Karpas-422 (cell line): ENCODE measurements around the gene SLC15A3. TPM values are rescaled to one million over a fixed set of nuclear protein-coding genes. Genes with fewer than 3 reads are reported as not detected.

Source experiments
- DNase-seq: peaks from one replicate; pipeline ENCODE4 v3.0.0-alpha.2; 2015
- H2AFZ ChIP-seq: fragments of 200-600 bp; sonication (generic); 2 replicates; pipeline ENCODE4 v1.6.1; 2014; ENCODE audit warnings: antibody characterized with exemption, low read length, mixed read lengths
- H3K27ac ChIP-seq: fragments of 200-600 bp; sonication (generic); 2 replicates; pipeline ENCODE4 v1.5.1; 2014; ENCODE audit warnings: mild to moderate bottlenecking, low read length, moderate library complexity
- H3K27me3 ChIP-seq: fragments of 200-600 bp; sonication (generic); 2 replicates; pipeline ENCODE4 v1.6.1; 2014; ENCODE audit warnings: low read length, mixed read lengths
- H3K36me3 ChIP-seq: fragments of 200-600 bp; sonication (generic); 2 replicates; pipeline ENCODE4 v1.6.1; 2014; ENCODE audit warnings: low read length, mixed read lengths; ENCODE audit not compliant: insufficient read depth
- H3K4me1 ChIP-seq: fragments of 200-600 bp; sonication (generic); 2 replicates; pipeline ENCODE4 v1.6.1; 2014; ENCODE audit warnings: mild to moderate bottlenecking, low read length, mixed read lengths
- H3K4me2 ChIP-seq: fragments of 200-600 bp; sonication (generic); 2 replicates; pipeline ENCODE4 v1.6.1; 2014; ENCODE audit warnings: low read length, low read depth, mild to moderate bottlenecking; ENCODE audit not compliant: poor library complexity, severe bottlenecking
- H3K4me3 ChIP-seq: fragments of 200-600 bp; sonication (generic); 2 replicates; pipeline ENCODE4 v1.5.1; 2014; ENCODE audit warnings: mild to moderate bottlenecking, antibody characterized with exemption, low read length, mixed read lengths
- H3K79me2 ChIP-seq: fragments of 200-600 bp; sonication (generic); 2 replicates; pipeline ENCODE4 v1.6.1; 2014; ENCODE audit warnings: mild to moderate bottlenecking, low read length, mixed read lengths
- H3K9ac ChIP-seq: fragments of 200-600 bp; sonication (generic); 2 replicates; pipeline ENCODE4 v1.6.0; 2014; ENCODE audit warnings: low read length
- H3K9me2 ChIP-seq: fragments of 200-600 bp; sonication (generic), shearing (Covaris generic); replicated peaks from 2 replicates; pipeline ENCODE4 v1.6.0; 2014; ENCODE audit warnings: mild to moderate bottlenecking, low read length, moderate library complexity; ENCODE audit not compliant: insufficient read depth
- H3K9me3 ChIP-seq: fragments of 300-700, 200-600 bp; sonication (generic); 2 replicates; pipeline ENCODE4 v1.6.1; 2014; ENCODE audit warnings: low read length, mixed read lengths
- H4K20me1 ChIP-seq: fragments of 200-600 bp; sonication (generic); 2 replicates; pipeline ENCODE4 v1.6.1; 2014; ENCODE audit warnings: mild to moderate bottlenecking, antibody characterized with exemption, low read length, low read depth; ENCODE audit not compliant: insufficient read depth
- total RNA-seq: library from RNA; depleted of rRNA; stranded (reverse); fragments of >200 nt; shearing (Covaris generic); gene quantifications from 2 replicates; pipeline ENCODE4 v1.2.3, GENCODE V29; 2014; ENCODE audit warnings: low replicate concordance

SLC15A3 gene
- total RNA-seq, 1 experiment from 2014 or later, result 64.7 TPM

GRCh38 chr11:60989093-60989650, 37.2 kb upstream of the SLC15A3 start:
- Histone ChIP-seq H3K27ac (no peak overlapping the region), H3K79me2 (no peaks in the 10 kb centered on the region), H3K27me3 (no peaks in the 10 kb centered on the region), H2AFZ (no peak overlapping the region; the same call in 1 of the 2 replicates), H3K4me1 (peaks cover 10% of the 10 kb centered on the region), H3K9ac (no peak overlapping the region; the same call in 1 of the 2 replicates), H3K36me3 (no peaks in the 10 kb centered on the region), H3K9me3 (no peaks in the 10 kb centered on the region), H3K4me3 (no peak overlapping the region), H3K9me2 (no peaks in the 10 kb centered on the region), H3K4me2 (no peak overlapping the region), H4K20me1 (no peaks in the 10 kb centered on the region)
- no peak for DNase-seq

GRCh38 chr11:60988658-60989057, 36.7 kb upstream of the SLC15A3 start:
- Histone ChIP-seq H2AFZ (no peak overlapping the region), H3K27ac (no peak overlapping the region), H3K9ac (no peak overlapping the region), H3K4me1 (peaks cover 10% of the 10 kb centered on the region), H3K9me2 (no peaks in the 10 kb centered on the region), H3K79me2 (no peaks in the 10 kb centered on the region), H3K4me2 (no peak overlapping the region), H4K20me1 (no peaks in the 10 kb centered on the region), H3K9me3 (no peaks in the 10 kb centered on the region), H3K4me3 (no peak overlapping the region), H3K27me3 (no peaks in the 10 kb centered on the region), H3K36me3 (no peaks in the 10 kb centered on the region)
- DNase-seq, result no peak

- Histone ChIP-seq H4K20me1 (no peaks in the 10 kb centered on the region), H3K9ac (no peak overlapping the region), H3K36me3 (no peaks in the 10 kb centered on the region), H2AFZ (no peak overlapping the region), H3K4me1 (peaks cover 10% of the 10 kb centered on the region), H3K9me2 (no peaks in the 10 kb centered on the region), H3K4me2 (no peak overlapping the region), H3K9me3 (no peaks in the 10 kb centered on the region), H3K4me3 (no peak overlapping the region), H3K79me2 (no peaks in the 10 kb centered on the region), H3K27ac (no peak overlapping the region), H3K27me3 (no peaks in the 10 kb centered on the region)
- no peak for DNase-seq
These were observed 35.8 kb upstream of the SLC15A3 start for GRCh38 chr11:60987577-60988277.

- no peak for DNase-seq
- Histone ChIP-seq H3K27me3 (no peaks in the 10 kb centered on the region), H3K4me3 (no peak overlapping the region), H3K27ac (no peak overlapping the region), H3K4me2 (no peak overlapping the region), H3K9me2 (no peaks in the 10 kb centered on the region), H3K9me3 (no peaks in the 10 kb centered on the region), H3K4me1 (peaks cover 10% of the 10 kb centered on the region), H3K36me3 (no peaks in the 10 kb centered on the region), H3K79me2 (no peaks in the 10 kb centered on the region), H2AFZ (no peak overlapping the region), H3K9ac (no peak overlapping the region), H4K20me1 (no peaks in the 10 kb centered on the region)
These were observed 34.3 kb upstream of the SLC15A3 start for GRCh38 chr11:60985991-60986915.

GRCh38 chr11:60985501-60985900, 33.5 kb upstream of the SLC15A3 start:
- Histone ChIP-seq H2AFZ (no peak overlapping the region), H4K20me1 (no peaks in the 10 kb centered on the region), H3K9ac (no peak overlapping the region), H3K9me3 (no peaks in the 10 kb centered on the region), H3K9me2 (no peaks in the 10 kb centered on the region), H3K36me3 (no peaks in the 10 kb centered on the region), H3K4me2 (no peak overlapping the region), H3K4me3 (no peak overlapping the region), H3K79me2 (no peaks in the 10 kb centered on the region), H3K4me1 (peaks cover 10% of the 10 kb centered on the region), H3K27ac (no peak overlapping the region), H3K27me3 (no peaks in the 10 kb centered on the region)
- no peak for DNase-seq

GRCh38 chr11:60984636-60985035, 32.7 kb upstream of the SLC15A3 start:
- no peak overlapping the region for H3K4me2 ChIP-seq
- no peaks in the 10 kb centered on the region for H3K9me3 ChIP-seq
- no peak for DNase-seq
- no peak overlapping the region for H3K27ac ChIP-seq
- H2AFZ ChIP-seq, result no peak overlapping the region
- no peaks in the 10 kb centered on the region for H3K79me2 ChIP-seq
- no peaks in the 10 kb centered on the region for H3K27me3 ChIP-seq
- H3K4me3 ChIP-seq, result no peak overlapping the region
- no peak overlapping the region for H3K9ac ChIP-seq
- peaks cover 10% of the 10 kb centered on the region for H3K4me1 ChIP-seq
- no peaks in the 10 kb centered on the region for H3K36me3 ChIP-seq
- no peaks in the 10 kb centered on the region for H4K20me1 ChIP-seq
- H3K9me2 ChIP-seq, result no peaks in the 10 kb centered on the region

GRCh38 chr11:60984149-60984548, 32.2 kb upstream of the SLC15A3 start:
- no peaks in the 10 kb centered on the region for H3K9me3 ChIP-seq
- no peak overlapping the region for H3K27ac ChIP-seq
- H4K20me1 ChIP-seq, result no peaks in the 10 kb centered on the region
- H3K79me2 ChIP-seq, result no peaks in the 10 kb centered on the region
- no peak overlapping the region for H3K4me3 ChIP-seq
- H3K9ac ChIP-seq, result no peak overlapping the region
- no peaks in the 10 kb centered on the region for H3K36me3 ChIP-seq
- H3K27me3 ChIP-seq, result no peaks in the 10 kb centered on the region
- DNase-seq, result no peak
- H3K4me1 ChIP-seq, result peaks cover 7% of the 10 kb centered on the region
- no peak overlapping the region for H2AFZ ChIP-seq
- H3K4me2 ChIP-seq, result no peak overlapping the region
- no peaks in the 10 kb centered on the region for H3K9me2 ChIP-seq

GRCh38 chr11:60982184-60982583, 30.2 kb upstream of the SLC15A3 start:
- no peak overlapping the region for H3K27ac ChIP-seq
- H4K20me1 ChIP-seq, result no peaks in the 10 kb centered on the region
- no peaks in the 10 kb centered on the region for H3K36me3 ChIP-seq
- H3K4me2 ChIP-seq, result no peak overlapping the region
- no peaks in the 10 kb centered on the region for H3K9me2 ChIP-seq
- H3K4me3 ChIP-seq, result no peak overlapping the region
- no peaks in the 10 kb centered on the region for H3K79me2 ChIP-seq
- H3K9me3 ChIP-seq, result no peaks in the 10 kb centered on the region
- no peak overlapping the region for H2AFZ ChIP-seq
- peaks cover 21% of the 10 kb centered on the region for H3K4me1 ChIP-seq
- DNase-seq, result no peak
- H3K27me3 ChIP-seq, result no peaks in the 10 kb centered on the region
- no peak overlapping the region for H3K9ac ChIP-seq
